OCI-LY7 (cell line): ENCODE results near the gene LIN7A.
"Not testable (repeated sequence)": the region's sequence is repeated elsewhere in the genome, so short reads cannot be mapped to it uniquely, and the experiment has no call there.

ENCODE experiments used
- CTCF ChIP-seq: fragments of 200-600 bp; sonication (generic); conservative IDR thresholded peaks from 2 replicates; pipeline ENCODE4 v1.5.1; 2014; ENCODE audit warnings: mild to moderate bottlenecking, antibody characterized with exemption, low read length, moderate library complexity, mixed read lengths
- EZH2phosphoT487 ChIP-seq: fragments of 200-600 bp; sonication (generic); IDR thresholded peaks from 2 replicates; pipeline ENCODE4 v1.6.1; 2018; ENCODE audit warnings: low read depth, borderline replicate concordance, mild to moderate bottlenecking, mixed run types, antibody characterized with exemption, low read length, moderate library complexity, mixed read lengths

GRCh38 chr12:80878452-80878851, 59.3 kb downstream of the LIN7A start:
- not testable (repeated sequence) for TF ChIP-seq CTCF, EZH2phosphoT487
